GM12801 (cell line): Measurements from ENCODE around the gene SLC29A3.

Source experiments
- TF ChIP-seq, protein P1 (sequence below): IDR thresholded peaks from one replicate; pipeline ENCODE4 v1.5.1; 2011; ENCODE audit warnings: control low read depth; ENCODE audit not compliant: insufficient read length; ENCODE audit errors: extremely low read depth

The SLC29A3 gene

DNA sequence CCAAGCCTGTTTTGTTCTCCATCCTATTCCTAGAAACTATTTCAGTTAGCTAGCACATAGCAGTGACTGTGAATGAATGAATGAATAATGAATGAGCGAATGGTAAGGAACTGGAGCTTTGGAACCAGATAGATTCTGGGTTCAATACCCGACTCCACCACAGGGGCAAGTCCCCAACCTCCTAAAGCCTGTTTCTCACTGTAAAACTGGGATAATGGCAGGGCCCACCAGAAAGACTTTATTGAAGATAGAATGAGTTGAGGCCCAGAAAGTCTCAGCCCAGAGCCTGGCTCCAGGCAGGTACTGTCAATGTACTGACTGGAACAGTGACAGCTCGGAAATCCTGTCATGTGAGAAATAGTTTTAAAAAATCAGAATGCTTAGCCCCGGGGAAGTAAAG is 76.6 kb downstream of the SLC29A3 start:
- TF ChIP-seq, protein P1, sequence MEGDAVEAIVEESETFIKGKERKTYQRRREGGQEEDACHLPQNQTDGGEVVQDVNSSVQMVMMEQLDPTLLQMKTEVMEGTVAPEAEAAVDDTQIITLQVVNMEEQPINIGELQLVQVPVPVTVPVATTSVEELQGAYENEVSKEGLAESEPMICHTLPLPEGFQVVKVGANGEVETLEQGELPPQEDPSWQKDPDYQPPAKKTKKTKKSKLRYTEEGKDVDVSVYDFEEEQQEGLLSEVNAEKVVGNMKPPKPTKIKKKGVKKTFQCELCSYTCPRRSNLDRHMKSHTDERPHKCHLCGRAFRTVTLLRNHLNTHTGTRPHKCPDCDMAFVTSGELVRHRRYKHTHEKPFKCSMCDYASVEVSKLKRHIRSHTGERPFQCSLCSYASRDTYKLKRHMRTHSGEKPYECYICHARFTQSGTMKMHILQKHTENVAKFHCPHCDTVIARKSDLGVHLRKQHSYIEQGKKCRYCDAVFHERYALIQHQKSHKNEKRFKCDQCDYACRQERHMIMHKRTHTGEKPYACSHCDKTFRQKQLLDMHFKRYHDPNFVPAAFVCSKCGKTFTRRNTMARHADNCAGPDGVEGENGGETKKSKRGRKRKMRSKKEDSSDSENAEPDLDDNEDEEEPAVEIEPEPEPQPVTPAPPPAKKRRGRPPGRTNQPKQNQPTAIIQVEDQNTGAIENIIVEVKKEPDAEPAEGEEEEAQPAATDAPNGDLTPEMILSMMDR: no peak

- TF ChIP-seq, protein P1: no peak
These were observed 77.1 kb downstream of the SLC29A3 start for GRCh38 chr10:71396084-71396710.

DNA sequence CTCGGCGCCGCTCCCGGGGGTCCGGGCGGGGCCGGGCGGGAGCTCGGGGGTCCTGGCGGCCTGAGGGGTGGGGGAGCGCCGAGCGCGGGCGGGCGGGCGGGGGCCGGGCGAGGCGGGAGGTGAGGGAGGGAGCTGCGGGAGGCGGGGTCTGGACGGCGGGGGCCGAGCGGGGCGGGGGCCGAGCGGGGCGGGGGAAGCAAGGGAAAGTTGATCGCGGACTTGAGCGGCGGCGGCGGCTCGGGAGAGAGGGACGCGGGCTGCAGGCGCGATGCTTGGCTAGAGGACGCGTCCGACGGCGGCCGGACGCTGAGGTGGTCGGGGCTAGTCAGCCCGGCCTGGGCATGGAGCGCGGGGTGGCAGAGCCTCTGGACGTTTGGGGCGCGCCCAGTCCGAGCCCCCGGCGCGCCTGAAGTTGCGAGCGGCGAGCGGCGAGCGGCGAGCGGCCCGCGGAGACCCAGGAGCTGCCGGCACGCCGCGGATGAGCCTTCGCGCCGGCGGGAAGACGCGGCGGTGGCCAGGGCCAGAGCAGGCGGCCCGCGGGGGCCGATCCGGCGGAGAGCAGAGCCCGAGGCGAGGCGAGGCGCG is 77.7 kb downstream of the SLC29A3 start, which contains the start of gene CDH23:
TSS of gene CDH23 (plus strand) at position 210 of the 585 bp plus-strand sequence. CDS start 42,912 bp downstream, outside the sequence.
- TF ChIP-seq, protein P1: no peak

DNA sequence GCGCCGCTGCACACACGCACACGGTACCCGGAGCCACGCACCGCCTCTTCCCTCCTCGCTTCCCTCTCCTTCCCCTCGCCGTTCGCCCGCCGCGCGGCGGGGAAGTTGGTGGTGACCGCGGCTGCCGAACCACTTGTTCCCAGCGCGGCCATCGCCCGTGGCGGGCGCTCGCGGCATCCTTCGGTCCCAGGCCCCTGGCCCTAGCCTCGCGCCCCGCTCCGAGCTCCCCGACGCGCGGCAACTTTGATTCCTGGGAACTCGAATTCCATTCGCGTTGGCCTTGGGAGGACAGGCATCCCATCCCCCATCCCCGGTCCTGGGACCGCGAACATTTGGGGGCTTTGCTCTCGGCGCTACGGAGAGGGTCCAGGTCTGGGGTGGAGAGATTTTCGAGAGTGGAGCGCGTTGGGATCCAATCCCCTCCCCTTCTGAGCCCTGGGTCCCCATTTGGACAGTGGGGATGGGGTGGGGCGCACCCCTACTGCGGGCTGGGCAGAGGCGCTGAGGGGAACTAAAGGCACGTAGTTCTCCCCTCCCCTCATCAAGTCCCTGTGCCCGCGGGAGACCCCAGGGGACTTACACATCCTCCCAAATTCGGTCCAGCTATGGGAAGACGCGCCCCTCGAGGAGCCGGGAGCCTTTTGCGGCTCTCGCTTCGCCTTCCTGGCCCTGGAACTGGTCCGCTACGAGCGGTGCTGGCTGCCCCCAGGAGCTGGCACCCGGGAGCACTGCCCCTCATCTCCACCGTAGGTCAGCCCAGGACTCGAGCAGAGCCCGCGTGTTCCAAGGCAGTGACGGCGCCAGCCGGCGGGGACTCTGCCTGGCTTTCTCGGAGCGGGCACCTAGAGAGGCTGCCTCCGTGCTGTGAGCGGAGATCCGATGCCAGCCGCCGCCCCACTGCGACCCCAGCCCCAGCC is 78.5 kb downstream of the SLC29A3 start:
- TF ChIP-seq, protein P1: no peak

DNA sequence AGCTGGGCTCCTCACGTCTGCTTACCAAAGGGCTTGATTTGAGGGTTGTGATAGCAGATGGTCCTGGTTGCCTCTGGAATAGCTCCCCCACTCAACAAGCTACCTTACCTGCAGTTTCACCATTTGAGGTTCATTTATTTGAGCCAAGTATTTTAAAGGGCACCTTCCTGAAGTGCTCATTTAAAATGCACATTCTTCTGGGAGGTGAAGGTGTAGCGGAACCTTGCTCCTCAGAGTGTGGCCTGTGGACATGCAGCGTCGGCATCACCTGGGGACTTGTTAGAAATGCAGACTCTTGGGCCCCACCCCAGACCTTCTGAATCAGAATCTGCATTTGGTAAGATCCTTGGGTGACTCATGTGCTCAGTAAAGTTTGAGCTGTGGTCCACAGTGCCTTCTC is 79.9 kb downstream of the SLC29A3 start:
- TF ChIP-seq, protein P1: no peak

DNA sequence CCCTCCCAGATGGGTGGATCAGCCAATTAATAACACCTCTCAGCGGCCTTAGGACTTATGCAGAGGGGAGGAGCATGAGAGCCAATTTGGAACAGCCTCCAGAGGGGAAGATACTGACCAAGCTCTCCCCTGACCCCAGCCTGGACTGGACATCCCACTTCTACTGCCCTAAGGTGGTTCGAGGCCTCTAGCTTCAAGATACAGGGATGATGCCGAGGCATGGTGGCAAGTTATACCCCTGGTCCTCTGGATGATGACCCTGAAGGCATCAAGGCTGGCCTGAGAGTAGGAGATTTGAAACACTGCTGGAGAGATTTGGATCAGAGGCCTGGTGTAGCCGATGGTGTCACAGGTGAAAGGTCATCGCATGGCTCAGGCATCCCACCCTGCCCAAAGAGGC is 80.9 kb downstream of the SLC29A3 start:
- TF ChIP-seq, protein P1: no peak

- TF ChIP-seq, protein P1: no peak
These were observed 82.0 kb downstream of the SLC29A3 start for GRCh38 chr10:71401056-71401455.
